OCI-LY1 (cell line): Measurements from ENCODE around the gene ZER1.

Experiments
- CTCF ChIP-seq: fragments of 200-600 bp; sonication (generic), shearing (Covaris generic); IDR thresholded peaks from 2 replicates; pipeline ENCODE4 v1.5.1; 2017; ENCODE audit warnings: mild to moderate bottlenecking, antibody characterized with exemption, low read length, moderate library complexity, mixed read lengths
- EZH2 ChIP-seq: fragments of 200-600 bp; sonication (generic), shearing (Covaris generic); IDR thresholded peaks from 2 replicates; pipeline ENCODE4 v1.8.0; 2017; ENCODE audit warnings: borderline replicate concordance, mixed run types, mild to moderate bottlenecking, antibody characterized with exemption, low read length, moderate library complexity, mixed read lengths

GRCh38 chr9:128762671-128763449 lies 8.9 kb downstream of the ZER1 start:
- TF ChIP-seq EZH2 (no peak), CTCF (no peak)
